Measurements from ENCODE around the gene SNAPC1. TPM values are rescaled to one million over a fixed set of nuclear protein-coding genes. Genes with fewer than 3 reads are reported as not detected.

SNAPC1 gene
- polyA plus RNA-seq, 4 donors: 12.1 to 17.2 (median 14.4) TPM

DNA sequence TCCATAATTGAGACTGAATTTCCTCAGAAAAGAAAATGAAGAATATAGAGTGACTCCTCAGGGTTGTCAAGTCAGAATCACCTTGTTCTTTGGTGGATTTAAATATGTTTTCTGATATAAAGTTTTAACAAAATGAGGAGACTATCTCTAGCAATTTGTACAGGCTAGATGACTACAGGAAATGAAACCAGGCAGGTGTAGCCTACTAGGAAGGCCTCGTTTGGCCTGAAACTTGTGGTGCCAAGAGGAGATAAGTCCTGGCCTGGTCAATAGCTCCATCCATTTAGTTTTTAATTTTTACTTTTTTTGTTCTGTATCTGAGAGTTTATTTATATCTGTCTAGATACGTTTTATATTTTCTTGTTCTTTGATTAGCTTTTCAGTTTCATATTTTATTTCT is 41.5 kb downstream of the SNAPC1 start:
- DNase-seq (ENCODE audit: low read depth in 4 of 4, low spot score in 3 of 4): no peak

DNA sequence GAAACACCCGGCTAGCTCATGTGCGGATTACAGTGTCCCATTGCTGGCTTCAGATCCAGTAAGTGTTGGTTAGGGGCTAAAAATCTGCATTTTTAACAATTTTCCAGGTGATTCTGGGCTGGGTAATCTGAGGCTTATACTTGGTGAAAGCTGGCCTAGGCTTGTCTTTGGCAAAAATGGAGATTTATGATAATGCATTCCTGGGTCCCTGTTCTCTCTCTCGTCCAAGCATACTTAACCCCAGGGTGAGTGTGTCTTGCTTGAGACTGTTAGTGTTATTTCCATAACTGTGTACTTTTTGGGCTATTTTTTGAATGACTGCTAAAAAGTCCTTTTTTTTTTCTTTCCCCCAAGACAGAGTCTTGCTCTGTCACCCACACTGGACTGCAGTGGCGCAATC is 43.2 kb downstream of the SNAPC1 start:
- no peak for DNase-seq (ENCODE audit: low read depth in 4 of 4, low spot score in 3 of 4)

DNA sequence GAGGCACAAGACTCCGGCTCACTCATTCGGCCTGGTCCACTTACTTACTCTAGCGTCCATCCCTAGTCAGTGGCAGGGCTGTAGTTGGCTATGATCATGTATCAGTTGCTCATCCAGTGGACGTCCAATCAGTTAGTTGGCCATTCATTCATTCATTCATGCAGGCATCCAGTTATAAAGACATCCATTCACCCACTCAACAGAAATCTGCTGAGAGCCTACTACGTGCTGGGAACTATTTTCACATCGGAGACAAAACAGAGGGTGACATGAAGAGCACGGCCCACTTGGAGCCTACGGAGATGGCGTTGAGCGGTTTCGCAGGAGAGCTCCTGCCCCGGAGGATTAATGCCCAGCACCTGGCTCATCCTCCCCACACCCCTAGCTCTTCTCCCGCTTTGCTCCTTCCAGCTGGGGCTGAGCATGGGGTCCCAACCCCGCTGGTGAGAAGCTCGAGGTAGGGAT is 49.7 kb downstream of the SNAPC1 start:
- DNase-seq (ENCODE audit: low read depth in 4 of 4, low spot score in 3 of 4): no peak

DNA sequence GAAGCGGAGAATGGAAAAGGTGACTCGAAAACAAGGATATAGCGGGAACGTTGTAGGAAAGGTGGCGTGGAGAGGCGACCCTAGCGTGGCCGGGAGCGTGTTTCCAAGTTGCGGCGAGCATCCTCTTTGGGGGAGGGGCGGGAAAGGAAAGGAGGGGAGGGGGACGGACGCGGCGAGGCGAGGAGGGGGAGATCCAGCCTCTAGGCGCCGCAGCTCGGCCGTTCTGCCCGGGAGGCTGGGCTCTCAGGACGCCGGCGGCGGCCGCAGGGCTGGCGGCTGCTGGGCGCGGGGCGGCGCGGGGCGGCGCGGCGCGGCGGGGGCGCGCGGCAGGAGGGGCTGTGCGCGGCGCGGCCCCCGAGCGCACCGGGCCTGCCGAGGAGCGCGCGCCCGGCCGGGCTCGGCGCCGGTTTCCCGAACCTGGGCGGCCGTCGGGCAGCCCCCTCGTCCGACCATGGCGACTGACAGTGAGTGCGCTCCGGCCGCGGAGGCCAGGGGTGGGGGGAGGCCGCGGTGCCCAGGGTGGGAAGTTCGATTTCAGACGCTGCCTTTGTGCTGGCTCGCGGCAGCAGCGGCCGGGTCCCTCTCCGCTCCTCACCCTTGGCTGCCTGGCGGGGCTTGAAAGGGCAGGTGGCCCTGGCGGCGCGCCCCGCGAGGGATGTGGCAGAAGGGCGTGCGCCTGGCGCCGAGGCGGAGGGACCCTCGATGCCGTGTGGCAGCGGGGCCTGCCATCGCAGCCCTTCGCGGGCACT is 50.3 kb downstream of the SNAPC1 start, which contains the start of gene SYT16:
SYT16 (plus strand) TSS at position 357 of the 749 bp plus-strand sequence.
- peak in 1 of 4 donors; percentile 15 for DNase-seq (ENCODE audit: low read depth in 4 of 4, low spot score in 3 of 4)

DNA sequence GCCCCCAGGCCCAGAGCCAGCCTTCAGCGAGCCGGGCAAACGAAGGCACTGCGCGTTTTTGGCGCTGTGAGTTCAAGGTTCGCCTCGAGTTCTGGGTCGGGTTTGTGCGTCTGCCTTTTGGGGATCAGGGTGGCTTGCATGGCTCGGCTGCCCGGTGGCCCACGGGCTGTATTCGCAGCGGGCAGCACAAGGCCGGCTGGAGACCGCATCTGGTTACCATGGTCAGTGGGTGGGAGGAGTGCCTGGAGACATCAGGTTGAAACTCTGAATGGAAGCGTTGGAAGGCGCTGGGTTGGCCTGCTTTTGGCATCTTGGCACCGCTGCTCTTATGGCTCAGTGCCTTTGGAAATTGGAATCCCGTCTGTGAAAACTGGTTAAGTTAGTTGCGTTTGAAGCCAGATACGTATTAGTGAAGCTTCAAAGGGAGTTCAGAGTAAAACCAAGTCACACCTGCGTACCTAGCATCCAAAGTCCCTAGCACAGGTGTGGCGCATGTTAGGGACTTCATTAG is 50.9 kb downstream of the SNAPC1 start:
- DNase-seq (ENCODE audit: low read depth in 4 of 4, low spot score in 3 of 4): no peak

DNA sequence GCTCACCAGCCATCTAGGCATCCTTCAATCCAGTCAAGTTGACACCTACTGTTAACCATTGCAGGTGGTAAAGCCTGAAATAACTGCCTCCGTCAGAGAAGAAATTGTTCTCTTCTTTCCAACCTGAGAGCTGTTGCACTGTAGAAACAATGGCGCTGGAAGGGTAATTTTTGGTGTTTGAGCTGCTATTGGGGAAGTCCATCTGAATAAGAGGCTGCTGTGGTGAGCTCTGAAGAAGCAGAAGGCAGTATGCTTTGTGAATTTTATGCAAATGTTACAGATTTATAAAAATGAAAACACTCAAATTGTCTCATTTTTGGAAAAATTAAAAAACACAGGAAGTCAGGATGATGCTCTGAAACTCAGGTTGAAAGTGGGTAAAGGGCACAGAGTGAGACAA is 60.2 kb downstream of the SNAPC1 start:
- DNase-seq (ENCODE audit: low read depth in 4 of 4, low spot score in 3 of 4): no peak

DNA sequence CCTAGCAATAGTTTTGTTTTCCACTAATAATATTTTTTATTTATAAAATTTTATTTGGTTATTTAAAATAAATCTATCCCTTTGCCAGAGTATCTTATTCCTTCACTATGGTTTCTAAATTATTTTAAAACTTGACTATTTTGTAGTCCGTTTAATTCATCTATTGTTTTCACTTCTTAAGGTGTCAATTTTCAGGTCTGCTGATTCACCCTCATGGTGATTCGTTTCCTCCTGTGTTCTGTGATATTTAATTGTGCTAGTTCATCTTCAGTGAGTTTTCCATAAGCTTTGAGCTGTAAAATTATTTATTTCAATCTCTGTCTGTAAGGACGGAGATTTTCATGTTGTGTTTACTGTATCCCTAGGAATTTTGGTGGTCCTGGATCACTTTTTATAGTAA is 70.6 kb downstream of the SNAPC1 start:
- DNase-seq (ENCODE audit: low read depth in 4 of 4, low spot score in 3 of 4): no peak

DNA sequence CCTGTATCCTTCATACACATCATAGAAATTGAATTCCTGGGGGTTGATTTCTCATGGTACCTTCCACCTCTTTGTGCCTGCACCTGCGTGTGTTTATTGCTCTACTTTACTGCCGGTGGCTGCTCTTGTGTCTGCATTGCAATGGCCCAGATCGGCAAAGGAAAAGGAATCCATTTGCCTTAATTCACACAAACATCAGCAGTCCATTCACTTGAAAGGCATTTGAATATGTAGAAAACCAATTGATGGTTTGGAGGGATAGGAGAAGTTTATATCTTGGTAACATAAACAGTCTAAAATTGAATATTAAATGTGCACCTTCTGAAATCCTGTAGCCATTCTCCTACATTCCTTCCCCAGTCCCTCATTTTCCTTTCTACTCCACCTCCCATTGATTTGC is 74.0 kb downstream of the SNAPC1 start:
- DNase-seq (ENCODE audit: low read depth in 4 of 4, low spot score in 3 of 4): no peak

DNA sequence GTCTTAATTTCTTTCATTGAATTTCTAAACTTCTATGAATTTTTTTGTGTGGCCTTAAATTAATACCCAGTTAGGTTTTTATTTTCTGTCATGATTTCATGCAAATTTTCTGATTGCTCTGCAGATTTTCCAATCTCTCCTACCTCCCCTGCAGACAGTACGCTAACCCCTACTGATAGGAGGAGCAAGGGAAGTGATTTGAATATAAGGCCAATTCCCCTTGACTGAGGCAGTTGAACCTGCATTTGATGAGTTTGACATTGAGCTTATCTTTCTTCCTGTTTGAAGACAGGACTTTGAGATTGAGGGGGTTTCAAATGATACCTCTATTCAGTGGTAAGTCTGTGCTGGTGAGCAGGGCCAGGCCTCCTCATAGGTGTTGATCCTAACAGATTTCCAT is 74.6 kb downstream of the SNAPC1 start:
- no peak for DNase-seq (ENCODE audit: low read depth in 4 of 4, low spot score in 3 of 4)

DNA sequence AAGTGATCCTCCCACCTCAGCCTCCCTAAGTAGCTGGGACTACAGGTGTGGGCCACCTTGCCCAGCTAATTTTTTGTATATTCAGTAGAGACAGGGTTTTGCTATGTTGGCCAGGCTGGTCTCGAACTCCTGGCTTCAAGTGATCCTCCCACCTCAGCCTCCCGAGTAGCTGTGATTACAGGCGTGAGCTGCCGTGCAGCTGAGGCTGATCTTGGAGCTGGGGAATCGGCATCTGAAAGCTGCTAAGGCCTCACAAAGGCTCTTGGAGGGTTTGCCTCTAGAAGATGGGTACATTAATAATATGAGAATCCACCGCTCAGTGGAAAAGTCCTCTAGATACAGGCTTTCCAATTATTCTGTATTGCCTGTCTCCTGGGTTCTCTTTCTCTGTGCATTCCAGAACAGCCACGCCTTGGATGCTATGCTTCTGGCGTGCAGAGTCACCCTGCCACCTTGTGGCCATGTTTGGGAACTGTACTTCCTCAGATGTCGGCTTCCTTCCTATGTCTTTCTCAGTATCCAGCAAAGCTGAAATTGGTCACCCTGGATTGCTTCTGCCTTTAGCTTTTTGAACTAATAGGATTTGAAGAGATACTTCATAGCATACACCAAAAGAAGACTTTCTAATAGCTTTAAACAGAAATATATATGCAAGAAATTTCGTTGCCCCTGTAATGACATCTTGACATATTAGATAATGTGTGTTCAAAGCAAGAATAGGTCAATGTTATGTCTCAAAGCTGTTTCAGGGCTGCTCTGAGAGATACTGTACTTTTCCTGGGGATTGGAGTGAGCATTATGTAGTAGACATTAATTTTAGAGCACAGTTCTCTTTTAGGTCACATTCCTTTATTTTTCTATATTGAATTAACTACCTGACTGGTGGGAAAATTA is 75.4 kb downstream of the SNAPC1 start:
- peak; percentile 52 to 70 (median 54) for DNase-seq (ENCODE audit: low read depth in 4 of 4, low spot score in 3 of 4)

DNA sequence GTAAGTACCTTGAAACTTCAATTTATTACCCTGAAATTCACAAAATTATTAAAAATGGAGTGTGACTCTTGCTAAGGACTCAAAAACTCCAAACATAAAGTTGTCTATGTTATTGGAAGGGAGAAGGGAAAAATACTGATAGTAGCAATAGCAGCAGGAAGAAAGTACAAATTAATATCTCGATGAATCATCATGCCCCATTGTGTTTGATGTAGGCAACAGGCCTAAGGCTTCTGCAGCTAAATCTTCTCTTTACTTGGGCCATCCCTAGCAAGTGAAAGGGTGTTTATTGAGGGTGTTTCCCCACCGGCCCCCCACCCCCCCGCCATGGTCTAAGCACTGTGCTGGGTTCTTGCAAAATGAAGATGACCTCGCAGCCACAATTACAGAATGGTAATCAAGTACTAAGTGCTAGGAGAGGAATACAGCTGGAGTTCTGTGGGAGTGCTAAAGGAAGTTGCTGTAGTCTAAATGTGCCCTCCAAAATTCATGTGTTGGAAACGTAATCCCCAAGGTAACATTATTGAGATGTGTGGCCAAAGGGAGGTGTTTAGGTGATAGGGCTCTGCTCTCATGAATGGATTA is 76.5 kb downstream of the SNAPC1 start:
- DNase-seq (ENCODE audit: low read depth in 4 of 4, low spot score in 3 of 4): no peak

DNA sequence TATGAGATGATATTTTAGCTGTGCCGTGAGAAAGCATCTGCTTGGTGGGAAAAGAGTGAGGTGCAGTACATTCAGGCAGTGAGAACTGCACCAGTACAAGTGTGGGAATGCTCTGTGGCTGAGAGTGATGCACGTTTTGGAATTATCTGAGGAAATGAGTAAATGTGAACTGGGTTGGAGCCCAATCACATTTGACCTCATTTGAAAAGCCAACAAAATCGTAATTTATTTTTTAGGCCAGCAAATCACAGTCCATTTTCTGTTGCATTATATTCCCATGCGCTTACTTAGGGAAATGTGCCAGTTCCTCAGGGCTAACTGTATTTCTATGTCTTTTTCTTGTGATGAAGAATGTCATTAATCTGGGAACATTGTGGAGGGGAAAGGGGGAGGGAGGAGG is 77.3 kb downstream of the SNAPC1 start:
- no peak for DNase-seq (ENCODE audit: low read depth in 4 of 4, low spot score in 3 of 4)

DNA sequence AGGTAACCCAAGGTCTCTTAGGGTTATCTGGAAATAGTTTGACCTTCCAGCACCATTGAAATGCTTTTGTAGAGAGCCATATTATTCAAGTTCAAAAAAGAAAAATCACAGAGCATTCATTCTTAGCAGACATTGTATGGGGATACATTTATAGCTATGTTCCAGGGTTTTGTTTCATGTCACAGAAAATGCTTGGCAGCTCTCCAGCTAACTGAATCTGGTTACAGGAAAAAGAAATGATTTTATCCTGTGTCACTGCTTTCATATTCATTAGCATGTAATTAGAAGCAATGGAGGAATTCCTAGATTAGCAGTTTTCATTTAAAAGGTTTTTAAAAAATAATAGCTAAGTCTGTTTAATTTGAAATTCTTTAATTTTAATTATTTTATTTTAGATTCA is 78.9 kb downstream of the SNAPC1 start:
- DNase-seq (ENCODE audit: low read depth in 4 of 4, low spot score in 3 of 4): peak in 2 of 4 donors; percentile 12 to 28

Other genes with a start within 250 kb of the SNAPC1 start
- 100 to 1,000 TPM; 147 to 187 (median 160) TPM for gene HIF1A, start 66.9 kb upstream of the SNAPC1 start, polyA plus RNA-seq (ENCODE audit: insufficient read length in 4 of 4)
- gene SYT16, start 50.3 kb downstream of the SNAPC1 start, polyA plus RNA-seq (ENCODE audit: insufficient read length in 4 of 4): 1 to 10 TPM in 3 of 4 donors, under 1 TPM in 1; 0.88 to 1.2 (median 1.1) TPM

Data from right renal pelvis (tissue), 4 donors.